ENCODE results near the gene ASPDH. TPM values are rescaled to one million over a fixed set of nuclear protein-coding genes. Genes with fewer than 3 reads are reported as not detected.
"Not testable (repeated sequence)": the region's sequence is repeated elsewhere in the genome, so short reads cannot be mapped to it uniquely, and the experiment has no call there.

Gene ASPDH
- total and polyA plus RNA-seq, 2 donors from 2014 or later = 115 TPM; not detected in 1

- Histone ChIP-seq H3K9me3 (ENCODE audit: control insufficient read depth in 2 of 3, insufficient read depth in 1 of 3, low read length in 3 of 3) (no peaks in the 10 kb centered on the region), H3K4me3 (ENCODE audit: low read length in 3 of 3) (no peak overlapping the region), H3K27me3 (ENCODE audit: control insufficient read depth, insufficient read depth, low read length) (no peaks in the 10 kb centered on the region), H3K9ac (ENCODE audit: low read length in 3 of 3) (no peak overlapping the region), H3K4me1 (ENCODE audit: control insufficient read depth in 2 of 3, insufficient read depth in 2 of 3, low read depth in 1 of 3, low read length in 3 of 3) (peaks cover 0 to 9% (median 0%) of the 10 kb centered on the region in 3 donors), H3K36me3 (ENCODE audit: control insufficient read depth in 2 of 3, insufficient read depth in 3 of 3, low read length in 3 of 3) (peaks cover 0 to 11% (median 10%) of the 10 kb centered on the region in 3 donors), H3K27ac (ENCODE audit: low read depth in 2 of 2, low read length in 2 of 2) (no peak overlapping the region)
- FAIRE-seq = no peak
- no peak for TF ChIP-seq CTCF (IDR thresholded peaks at IDR 0.05; ENCODE audit: borderline replicate concordance, extremely low read depth, insufficient read depth)
- DNase-seq = peak in 2 of 5 donors; percentile 71 to 82
- intact Hi-C loops (cut with DNase I) = no loop called here
Measured at GRCh38 chr19:50475101-50475568, 38.6 kb downstream of the ASPDH start.

GRCh38 chr19:50473336-50473735 is 40.4 kb downstream of the ASPDH start:
- H3K36me3 ChIP-seq (ENCODE audit: control insufficient read depth in 2 of 3, insufficient read depth in 3 of 3, low read length in 3 of 3); FAIRE-seq; H3K27ac ChIP-seq (ENCODE audit: low read depth in 2 of 2, low read length in 2 of 2); H3K9ac ChIP-seq (ENCODE audit: low read length in 3 of 3); H3K4me1 ChIP-seq (ENCODE audit: control insufficient read depth in 2 of 3, insufficient read depth in 2 of 3, low read depth in 1 of 3, low read length in 3 of 3); H3K9me3 ChIP-seq (ENCODE audit: control insufficient read depth in 2 of 3, insufficient read depth in 1 of 3, low read length in 3 of 3); intact Hi-C loops (cut with DNase I); H3K4me3 ChIP-seq (ENCODE audit: low read length in 3 of 3); H3K27me3 ChIP-seq (ENCODE audit: control insufficient read depth, insufficient read depth, low read length): not testable (repeated sequence)
- peak in 1 of 5 donors; percentile 41 for DNase-seq

- Histone ChIP-seq H3K4me3 (ENCODE audit: low read length in 3 of 3) (no peak overlapping the region), H3K9ac (ENCODE audit: low read length in 3 of 3) (no peak overlapping the region), H3K9me3 (ENCODE audit: control insufficient read depth in 2 of 3, insufficient read depth in 1 of 3, low read length in 3 of 3) (no peaks in the 10 kb centered on the region), H3K36me3 (ENCODE audit: control insufficient read depth in 2 of 3, insufficient read depth in 3 of 3, low read length in 3 of 3) (no peaks in the 10 kb centered on the region), H3K27ac (ENCODE audit: low read depth in 2 of 2, low read length in 2 of 2) (no peak overlapping the region), H3K4me1 (ENCODE audit: control insufficient read depth in 2 of 3, insufficient read depth in 2 of 3, low read depth in 1 of 3, low read length in 3 of 3) (peaks cover 0 to 2% (median 0%) of the 10 kb centered on the region in 3 donors), H3K27me3 (ENCODE audit: control insufficient read depth, insufficient read depth, low read length) (no peaks in the 10 kb centered on the region)
- no peak for TF ChIP-seq CTCF (IDR thresholded peaks at IDR 0.05; ENCODE audit: borderline replicate concordance, extremely low read depth, insufficient read depth)
- intact Hi-C loops (cut with DNase I) = loop anchor here (10.0 kb wide), 1 partner anchor 104 kb away; the partner anchor contains the start of gene NAPSA
- FAIRE-seq (no peak), DNase-seq (peak in 1 of 5 donors; percentile 37)
Measured at GRCh38 chr19:50468818-50469217, 44.9 kb downstream of the ASPDH start.

GRCh38 chr19:50467566-50467965 is 46.1 kb downstream of the ASPDH start:
- peaks cover 0 to 2% (median 0%) of the 10 kb centered on the region in 3 donors for H3K4me1 ChIP-seq (ENCODE audit: control insufficient read depth in 2 of 3, insufficient read depth in 2 of 3, low read depth in 1 of 3, low read length in 3 of 3)
- H3K4me3 ChIP-seq (ENCODE audit: low read length in 3 of 3) = no peak overlapping the region
- H3K36me3 ChIP-seq (ENCODE audit: control insufficient read depth in 2 of 3, insufficient read depth in 3 of 3, low read length in 3 of 3) = no peaks in the 10 kb centered on the region
- intact Hi-C loops (cut with DNase I) = loop anchor here (10.0 kb wide), 1 partner anchor 103 kb away; the partner anchor contains the start of gene NAPSA
- no peak for FAIRE-seq
- no peaks in the 10 kb centered on the region for H3K27me3 ChIP-seq (ENCODE audit: control insufficient read depth, insufficient read depth, low read length)
- no peak overlapping the region for H3K27ac ChIP-seq (ENCODE audit: low read depth in 2 of 2, low read length in 2 of 2)
- no peak for TF ChIP-seq CTCF (IDR thresholded peaks at IDR 0.05; ENCODE audit: borderline replicate concordance, extremely low read depth, insufficient read depth)
- H3K9ac ChIP-seq (ENCODE audit: low read length in 3 of 3) = no peak overlapping the region
- DNase-seq = peak in 1 of 5 donors; percentile 69
- no peaks in the 10 kb centered on the region for H3K9me3 ChIP-seq (ENCODE audit: control insufficient read depth in 2 of 3, insufficient read depth in 1 of 3, low read length in 3 of 3)

All from kidney (tissue), 14 donors.